Measurements from ENCODE around the gene RIN3.

RIN3 gene

DNA sequence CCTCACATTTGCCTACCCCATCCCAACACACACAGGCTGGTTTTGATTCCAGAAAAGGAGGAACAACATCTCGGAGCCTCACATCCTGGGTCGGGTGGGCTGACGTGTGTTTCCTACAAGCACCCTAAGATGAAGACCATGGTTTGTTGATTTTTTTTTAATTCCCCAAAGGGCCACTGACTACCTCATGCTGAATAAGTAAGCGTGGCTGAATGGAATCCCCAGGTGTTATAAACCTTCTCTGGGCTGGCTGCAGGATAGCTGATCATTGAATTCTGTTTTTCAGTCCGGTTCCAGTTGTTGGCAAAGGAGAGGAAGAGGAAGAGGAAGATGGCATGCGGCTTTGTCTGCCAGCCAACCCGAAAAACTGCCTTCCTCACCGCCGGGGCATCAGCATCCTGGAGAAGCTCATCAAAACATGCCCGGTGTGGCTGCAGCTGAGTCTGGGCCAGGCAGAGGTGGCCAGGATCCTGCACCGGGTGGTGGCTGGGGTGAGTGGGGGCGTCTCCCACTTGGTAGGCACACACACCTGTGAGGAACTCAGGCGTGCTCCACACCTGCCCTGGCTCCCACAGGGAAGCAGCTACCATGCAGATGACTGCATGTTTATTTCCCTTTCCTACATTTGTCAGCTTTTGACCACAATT is 42.0 kb downstream of the RIN3 start:
- DNase-seq (ENCODE audit: low spot score), result no peak

DNA sequence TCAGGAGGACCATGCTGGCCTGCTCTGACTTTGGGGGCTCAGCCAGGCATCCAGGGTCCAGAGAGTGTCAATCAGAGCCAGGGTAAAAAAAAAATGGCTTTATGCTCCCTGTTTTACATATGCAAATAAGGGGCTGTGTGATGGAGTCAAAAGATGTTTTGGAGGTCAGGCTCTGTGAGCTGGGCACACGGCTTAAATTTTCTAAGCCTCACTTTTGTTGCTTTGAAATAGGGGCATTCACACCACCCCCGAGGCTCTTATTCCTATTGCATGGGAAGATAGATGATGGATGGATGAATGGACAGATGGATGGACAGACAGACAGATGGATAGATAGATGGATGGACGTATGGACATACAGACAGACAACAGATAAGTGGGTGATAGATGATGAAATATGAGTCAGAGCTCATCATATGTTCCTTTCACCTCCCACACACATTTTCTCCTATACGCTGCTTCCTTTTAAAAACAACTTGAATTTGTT is 42.7 kb downstream of the RIN3 start:
- no peak for DNase-seq (ENCODE audit: low spot score)

DNA sequence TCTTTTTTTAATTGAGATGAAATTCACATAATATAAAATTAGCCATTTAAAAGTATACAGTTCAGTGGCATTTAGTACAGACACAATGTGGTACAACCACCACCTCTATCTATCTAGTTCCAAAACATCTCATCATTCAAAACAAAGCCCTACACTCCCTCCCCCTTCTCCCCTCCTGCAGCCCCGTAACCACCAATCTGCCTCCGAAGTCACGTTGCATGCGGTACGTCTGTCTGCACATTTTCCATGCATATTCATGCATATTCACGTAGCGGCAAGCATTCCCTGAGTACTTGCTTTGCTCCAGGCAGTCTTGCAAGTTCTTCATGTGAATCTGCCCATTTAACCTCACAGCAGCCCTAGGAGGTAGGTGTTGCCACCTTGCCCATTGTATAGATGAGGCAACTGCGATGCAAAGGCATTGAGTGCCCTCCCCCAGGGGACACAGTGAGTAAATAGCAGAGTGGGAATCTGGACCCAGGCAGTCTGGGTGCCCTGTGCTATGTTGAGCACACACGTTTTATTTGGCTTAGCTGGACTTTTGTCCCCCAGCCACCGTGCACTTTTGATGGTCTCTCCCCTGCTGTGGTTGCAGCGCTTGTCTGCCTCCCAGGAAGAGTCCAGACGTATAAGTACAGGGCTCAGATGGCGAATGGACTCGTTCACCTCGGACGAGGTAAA is 43.4 kb downstream of the RIN3 start:
- DNase-seq (ENCODE audit: low spot score), result no peak

DNA sequence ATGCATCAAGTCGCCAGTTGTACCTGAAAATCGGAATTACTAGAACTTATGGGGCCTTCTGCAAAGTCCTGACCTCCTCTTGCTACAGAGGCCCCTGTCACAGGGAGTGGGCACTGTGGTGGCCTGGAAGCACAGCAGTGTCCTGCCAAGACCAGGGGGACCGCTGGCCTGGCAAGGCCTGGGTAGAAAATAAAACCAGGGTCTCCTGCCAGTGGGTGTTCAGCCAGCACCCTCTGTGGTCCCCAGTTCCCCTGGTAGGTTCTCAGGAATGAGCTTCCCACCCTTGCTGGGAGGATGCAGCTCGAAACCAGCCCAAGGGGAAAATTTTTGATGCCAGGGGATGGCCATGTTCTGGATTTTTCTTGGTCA is 43.9 kb downstream of the RIN3 start:
- DNase-seq (ENCODE audit: low spot score), result no peak

DNA sequence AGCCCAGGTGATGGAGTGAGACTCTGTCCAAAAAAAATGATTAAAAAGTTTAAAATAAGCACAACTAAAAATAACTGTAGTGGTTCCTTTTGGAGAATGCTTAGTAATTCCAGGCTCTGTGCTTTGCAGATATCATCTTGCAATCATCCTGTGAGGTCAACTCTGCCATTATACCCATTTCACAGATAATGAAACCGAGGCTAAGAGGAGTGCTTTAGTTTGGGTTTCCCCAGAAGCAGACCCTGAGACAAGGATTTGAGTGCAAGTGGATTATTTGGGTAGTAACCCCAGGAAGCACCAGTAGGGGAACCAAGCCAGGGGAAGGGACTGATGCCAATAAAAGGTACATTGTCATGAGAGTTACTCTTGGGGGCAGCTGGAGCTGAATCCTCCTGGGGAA is 44.7 kb downstream of the RIN3 start:
- no peak for DNase-seq (ENCODE audit: low spot score)

DNA sequence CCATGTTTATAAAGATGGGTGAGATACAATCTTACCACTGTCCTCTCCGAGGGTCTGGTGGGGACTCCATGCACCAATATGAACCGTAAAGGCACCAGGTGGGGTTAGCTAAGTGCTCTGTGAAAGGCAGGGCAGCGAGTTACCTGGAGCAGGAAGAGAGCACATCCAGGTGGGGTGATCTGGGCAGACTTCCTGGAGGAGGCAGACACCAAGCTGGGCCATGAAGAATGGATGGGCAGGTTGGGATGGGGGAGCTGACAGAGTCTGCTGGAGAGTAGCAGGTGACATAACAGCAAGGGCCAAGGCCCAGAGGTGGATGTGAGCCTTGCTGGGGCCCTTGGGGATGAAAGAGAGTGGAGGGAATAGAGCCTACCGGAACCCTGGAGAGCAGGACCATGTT is 45.9 kb downstream of the RIN3 start:
- DNase-seq (ENCODE audit: low spot score), result no peak

DNA sequence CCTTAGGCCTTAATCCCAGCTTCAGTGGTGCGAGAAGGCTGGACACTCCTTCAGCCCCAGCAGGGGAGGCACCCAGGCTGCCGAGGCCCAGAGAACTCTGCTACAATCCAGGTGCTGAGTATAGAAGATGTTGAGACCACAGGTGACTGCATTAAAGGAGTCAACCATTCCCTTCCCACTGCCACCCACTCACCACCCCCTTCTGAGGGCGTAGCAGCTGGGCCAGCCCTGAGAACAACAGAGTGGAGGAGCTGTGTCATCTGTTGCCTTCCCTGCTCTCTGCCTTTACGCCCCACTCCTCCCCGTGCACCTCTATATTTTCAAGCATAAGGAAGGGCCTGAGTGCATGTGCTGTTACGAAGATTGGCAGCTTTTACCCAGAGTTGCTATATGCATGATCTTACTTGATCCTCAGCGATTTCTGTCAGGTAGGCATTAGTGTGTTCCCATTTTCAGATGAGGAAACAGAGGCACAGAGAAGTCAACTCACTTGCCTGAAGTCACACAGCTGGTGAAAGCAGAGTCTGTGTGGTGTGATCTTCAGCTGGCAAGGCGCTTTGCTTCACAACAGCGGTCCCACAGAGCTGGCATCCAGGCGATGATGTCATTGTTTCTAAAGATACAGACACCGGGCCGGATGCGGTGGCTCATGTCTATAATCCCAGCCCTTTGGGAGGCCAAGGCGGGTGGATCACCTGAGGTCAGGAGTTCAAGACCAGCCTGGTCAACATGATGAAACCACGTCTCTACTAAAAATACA is 46.7 kb downstream of the RIN3 start:
- DNase-seq (ENCODE audit: low spot score), result no peak

- DNase-seq (ENCODE audit: low spot score), result no peak
Measured at GRCh38 chr14:92561906-92562479, 48.4 kb downstream of the RIN3 start.

GRCh38 chr14:92563359-92563758 is 49.8 kb downstream of the RIN3 start:
- no peak for DNase-seq (ENCODE audit: low spot score)

- no peak for DNase-seq (ENCODE audit: low spot score)
Measured at GRCh38 chr14:92563765-92564285, 50.2 kb downstream of the RIN3 start.

GRCh38 chr14:92564344-92565039 is 50.9 kb downstream of the RIN3 start:
- no peak for DNase-seq (ENCODE audit: low spot score)

GRCh38 chr14:92565040-92565717 is 51.6 kb downstream of the RIN3 start:
- DNase-seq (ENCODE audit: low spot score), result no peak

DNA sequence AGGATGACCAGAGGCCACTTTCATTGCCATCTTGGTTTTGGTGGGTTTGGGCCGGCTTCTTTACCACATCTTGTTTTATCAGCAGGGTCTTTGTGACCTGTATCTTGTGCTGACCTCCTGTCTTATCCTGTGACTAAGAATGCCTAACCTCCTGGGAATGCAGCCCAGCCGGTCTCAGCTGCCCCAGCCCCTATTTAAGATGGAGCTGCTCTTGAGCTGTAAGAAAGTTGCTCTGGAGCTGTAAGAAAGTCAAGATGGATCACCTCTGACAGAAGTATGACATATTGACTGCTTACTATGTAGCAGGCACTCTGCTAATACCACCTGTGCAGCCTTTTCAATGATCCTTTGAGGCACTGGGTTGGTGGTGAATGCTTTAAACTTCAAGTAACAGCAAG is 52.1 kb downstream of the RIN3 start:
- DNase-seq (ENCODE audit: low spot score), result no peak

DNA sequence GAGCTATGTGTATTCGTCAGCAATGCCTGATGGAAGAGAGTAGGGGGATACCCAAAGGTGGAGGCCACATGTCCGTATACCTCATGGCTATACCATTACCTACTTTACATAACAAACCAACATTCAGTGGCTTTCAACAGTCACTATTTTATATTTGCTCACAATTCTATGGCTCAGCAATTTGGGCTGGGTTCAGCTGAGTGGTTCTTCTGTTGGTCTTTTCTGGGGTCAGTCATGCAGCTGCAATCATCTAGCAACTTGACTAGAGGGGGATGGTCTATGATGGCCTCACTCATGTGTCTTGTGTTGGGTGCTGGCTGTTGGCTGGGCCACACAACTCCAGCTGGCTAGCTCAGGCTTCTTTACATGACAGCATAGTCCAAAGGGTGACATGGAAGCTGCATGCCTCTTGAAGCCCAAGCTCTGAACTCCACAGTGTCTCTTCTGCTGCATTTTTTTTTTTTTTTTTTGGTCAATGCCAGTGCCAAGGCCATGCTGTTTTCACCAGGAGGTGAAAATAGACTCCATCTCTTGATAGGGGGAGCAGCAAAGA is 53.7 kb downstream of the RIN3 start:
- no peak for DNase-seq (ENCODE audit: low spot score)

DNA sequence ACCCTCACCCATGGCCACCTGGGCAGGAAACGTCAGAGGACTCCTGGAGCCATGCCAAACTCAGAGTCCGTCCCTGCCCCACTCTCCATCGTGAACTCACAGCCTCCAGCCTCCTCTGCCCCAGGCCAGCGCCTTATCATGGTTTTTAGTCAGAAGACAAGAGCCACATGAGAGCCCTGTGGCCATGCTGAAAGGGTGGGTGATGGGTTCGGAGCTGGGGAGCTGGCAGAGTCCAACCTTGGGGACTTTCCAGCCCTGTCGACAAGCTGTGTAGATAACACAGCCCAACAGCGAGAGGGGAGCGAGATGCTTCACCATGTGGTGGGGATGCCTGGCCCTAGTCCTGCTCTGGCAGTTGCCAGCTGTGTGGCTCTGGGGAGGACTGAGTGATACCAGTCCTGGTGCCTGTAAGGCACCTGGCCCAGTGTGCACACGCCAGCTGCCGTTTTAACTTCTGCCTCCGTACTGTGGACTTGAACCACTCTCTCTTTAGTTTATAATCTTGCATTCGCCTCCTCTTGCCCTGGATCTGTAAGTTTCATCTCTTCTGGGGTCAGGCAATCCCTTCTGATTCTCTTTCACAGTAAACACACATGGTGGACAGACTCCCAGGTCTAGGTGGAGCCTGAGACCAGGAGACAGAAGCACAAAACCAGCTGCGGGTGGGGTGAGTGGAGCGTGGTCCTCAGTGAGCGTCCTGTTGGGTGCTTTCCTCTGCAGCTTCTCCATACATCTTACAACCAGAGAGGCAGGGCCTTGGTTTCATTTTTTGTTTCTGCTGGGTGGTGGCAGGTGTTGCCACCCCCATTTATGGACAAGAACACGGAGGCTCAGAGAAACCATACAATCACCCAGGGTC is 55.3 kb downstream of the RIN3 start:
- DNase-seq (ENCODE audit: low spot score), result peak; percentile 36

DNA sequence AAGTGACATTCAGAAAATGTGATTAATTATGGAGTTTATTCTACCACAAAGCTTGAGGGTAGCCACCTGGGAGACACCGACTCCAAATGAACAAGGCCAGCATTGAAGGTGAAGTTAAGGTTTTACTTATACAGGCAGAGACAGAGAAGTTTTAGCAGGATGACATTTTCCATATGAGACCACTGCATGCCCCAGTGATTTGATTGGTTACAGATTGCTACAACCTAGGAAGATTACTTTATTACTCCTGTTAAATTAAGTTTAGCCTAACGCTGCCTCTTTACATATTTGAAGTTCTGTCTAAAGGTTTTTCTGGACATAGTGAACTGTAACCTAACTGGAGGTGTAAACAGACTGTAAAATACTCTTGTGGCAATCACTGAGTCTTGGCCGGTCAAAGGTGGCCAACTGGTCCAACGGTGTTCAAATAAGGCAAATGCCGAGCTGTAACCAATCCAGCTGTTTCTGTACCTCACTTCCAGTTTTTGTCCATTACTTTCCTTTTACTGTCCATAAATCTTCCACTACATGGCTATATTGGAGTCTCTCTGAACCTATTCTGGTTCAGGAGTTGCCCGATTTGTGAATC is 57.2 kb downstream of the RIN3 start:
- no peak for DNase-seq (ENCODE audit: low spot score)

DNA sequence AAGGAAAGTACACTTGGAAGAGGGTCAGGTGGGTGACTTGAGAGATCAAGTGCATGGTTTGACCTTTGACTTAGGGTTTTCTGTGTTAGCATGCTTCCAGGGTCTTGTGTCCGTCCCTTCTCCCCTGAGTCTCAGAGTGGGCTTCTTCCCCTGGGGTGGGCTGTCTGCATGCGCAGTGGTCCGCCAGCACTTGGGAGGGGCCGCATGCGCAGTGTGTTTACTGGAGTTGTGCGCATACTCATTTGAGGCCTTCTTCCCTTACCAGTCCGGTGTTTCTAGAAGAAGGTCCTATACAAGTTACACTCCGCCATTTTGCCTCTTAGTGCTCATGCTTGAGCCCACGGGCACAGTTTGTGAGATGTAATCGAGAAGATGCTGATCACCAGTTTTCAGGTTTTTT is 58.5 kb downstream of the RIN3 start:
- DNase-seq (ENCODE audit: low spot score), result no peak

DNA sequence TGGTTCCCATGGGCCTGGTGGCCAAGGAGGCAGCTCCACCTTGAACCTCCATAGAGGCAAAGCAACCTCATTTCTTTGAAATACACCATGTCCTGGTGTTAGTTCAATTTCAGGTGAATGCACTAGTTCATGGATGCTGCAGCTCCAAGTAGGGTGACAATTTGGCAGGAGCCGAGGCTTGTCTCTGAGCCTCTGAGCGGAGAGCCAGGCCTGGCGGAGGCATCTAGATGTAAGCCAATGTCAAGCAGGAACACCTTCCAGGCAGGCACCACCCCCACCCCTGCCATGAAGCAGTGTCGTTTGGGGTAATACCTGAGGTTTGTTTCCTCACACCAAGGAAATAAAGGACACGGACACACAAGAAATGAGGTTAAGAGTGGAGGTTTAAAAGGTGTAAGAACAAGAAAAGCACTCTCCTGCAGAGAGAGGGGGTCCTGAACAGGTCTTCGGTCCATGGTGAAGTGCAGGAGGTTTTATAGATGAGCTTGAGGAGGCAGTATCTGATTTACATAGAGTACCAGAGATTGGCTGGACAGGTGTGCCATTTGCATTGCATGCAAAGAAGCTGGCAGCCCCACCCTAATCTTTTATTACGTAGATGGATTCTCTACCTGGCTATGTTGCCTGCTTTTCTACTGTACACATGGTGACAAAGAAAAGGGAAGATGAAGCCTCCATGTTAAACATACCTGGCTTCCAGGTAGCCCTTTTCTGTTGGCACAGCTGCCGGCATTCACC is 60.3 kb downstream of the RIN3 start:
- DNase-seq (ENCODE audit: low spot score), result no peak
